Measurements from ENCODE around the gene ZACN.

Gene ZACN

DNA sequence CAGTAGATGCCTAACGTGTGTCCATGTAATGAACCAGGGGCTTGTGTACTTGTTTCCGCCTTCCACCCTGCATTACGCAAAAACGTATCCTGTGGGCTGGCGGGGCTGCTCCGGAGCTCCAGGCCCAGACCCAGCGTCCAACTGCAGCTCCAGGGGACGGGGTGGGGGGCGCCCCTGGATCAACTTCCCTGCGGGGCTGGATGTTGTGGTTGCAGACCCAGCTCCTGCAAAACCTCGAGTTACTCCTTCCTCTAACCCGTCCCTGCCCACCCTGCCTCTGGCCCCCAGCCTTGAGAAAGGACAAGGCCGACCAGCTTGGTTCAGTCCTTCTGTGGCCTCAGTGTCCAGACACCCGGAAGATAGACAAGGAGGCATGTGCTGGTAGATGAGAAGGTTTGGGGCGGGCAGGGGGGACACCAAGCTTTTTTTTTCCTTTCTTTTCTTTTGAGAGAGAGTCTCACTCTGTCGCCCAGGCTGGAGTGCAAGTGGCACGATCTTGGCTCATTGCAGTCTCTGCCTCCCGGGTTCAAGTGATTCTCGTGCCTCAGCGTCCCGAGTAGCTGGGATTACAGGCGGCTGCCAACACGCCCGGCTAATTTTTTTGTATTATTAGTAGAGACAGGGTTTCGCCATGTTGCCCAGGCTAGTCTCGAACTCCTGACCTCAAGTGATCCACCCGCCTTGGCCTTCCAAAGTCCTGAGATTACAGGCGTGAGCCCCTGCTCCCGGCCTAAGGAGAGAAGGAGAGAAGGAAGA lies 25.3 kb downstream of the ZACN start:
- no peak for DNase-seq

DNA sequence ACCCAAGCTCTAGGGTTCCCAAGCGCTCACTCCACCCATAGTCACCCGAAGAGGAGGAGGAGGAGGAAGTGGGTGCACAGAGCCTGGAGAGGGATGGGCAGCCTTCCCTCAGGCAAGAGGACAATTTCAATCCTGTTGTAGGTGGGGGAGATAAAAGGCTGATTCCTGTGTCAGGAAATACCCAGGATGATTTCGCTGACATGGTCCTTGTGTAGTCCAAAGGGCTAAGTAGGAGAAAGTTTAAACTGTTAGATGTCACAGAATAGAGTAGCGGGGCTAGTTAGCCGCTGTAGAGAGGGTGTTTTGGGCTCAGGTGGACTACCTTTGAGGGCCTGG lies 25.9 kb downstream of the ZACN start:
- no peak for DNase-seq

DNA sequence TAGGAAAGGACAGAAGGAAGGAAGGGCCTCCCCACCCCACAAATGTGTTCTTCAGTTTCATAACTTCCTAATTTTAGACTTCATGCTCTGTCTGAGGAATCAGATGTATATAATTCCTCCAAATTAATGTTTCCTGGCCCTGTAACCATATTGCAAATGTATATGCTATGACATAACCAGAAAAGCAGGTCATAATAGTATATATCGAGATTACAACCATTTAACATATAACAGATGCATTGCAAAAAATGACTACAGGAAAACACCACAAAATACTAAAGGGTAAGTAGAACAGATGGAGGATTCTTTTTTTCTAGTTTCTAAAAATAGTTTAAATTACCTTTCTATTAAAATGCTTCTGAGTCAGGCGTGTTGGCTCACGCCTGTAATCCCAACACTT lies 27.7 kb downstream of the ZACN start:
- DNase-seq, result peak; percentile 22

DNA sequence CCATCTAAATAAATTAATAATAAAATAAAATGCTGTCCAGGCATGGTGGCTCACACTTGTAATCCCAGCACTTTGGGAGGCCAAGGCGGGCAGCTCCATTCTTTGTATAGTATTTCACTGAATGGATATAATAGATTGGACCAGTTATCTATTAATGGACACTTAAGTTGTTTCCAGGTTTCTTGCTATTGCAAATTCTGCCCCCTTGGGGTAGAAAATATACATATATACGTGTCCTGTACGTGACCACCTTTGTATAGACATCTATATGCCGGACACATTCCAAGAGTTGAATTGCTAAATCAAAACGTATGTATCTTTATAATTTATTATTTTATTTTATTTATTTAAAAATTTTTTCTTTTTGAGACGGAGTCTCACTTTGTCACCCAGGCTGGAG lies 28.5 kb downstream of the ZACN start:
- no peak for DNase-seq

DNA sequence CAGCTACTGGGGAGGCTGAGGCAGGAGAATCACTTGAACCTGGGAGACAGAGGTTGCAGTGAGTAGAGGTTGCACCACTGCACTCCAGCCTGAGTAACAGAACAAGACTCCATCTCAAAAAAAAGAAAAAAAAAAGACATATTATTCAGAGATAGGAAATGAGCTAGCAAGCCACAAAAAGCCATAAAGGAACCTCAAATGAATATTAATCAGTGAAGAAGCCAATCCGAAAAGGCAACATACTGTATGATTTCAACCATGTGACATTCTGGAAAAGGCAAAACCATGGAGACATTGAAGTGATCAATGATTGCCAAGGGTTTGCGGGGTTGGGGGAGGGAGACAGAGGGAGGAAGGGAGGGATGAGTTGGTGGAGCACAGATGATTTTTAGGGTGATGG lies 33.0 kb downstream of the ZACN start:
- no peak for DNase-seq

DNA sequence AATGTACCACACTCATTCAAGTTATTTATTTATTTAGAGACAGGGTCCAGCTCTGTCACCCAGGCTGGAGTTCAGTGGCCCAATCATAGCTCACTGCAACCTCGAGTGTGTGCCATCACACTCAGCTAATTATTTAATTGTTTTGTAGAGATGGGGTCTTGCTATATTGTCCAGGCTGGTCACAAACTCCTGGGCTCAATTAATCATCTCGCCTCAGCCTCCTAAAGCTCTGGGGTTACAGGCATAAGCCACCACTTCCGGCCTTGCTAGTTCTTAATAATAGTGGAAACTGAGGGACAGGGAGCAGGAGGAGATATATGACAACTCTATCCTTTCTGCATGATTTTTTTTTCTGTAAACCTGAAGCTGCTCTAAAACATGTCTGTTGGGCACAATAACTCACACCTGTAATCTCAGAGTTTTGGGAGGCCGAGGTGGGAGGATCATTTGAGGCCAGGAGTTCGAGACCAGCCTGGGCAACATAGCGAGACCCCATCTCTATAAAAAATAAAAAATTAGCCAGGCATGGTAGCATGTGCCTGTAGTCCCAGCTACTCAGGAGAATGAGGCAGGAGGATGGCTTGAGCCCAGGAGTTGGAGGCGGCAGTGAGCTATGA lies 36.3 kb downstream of the ZACN start:
- no peak for DNase-seq

DNA sequence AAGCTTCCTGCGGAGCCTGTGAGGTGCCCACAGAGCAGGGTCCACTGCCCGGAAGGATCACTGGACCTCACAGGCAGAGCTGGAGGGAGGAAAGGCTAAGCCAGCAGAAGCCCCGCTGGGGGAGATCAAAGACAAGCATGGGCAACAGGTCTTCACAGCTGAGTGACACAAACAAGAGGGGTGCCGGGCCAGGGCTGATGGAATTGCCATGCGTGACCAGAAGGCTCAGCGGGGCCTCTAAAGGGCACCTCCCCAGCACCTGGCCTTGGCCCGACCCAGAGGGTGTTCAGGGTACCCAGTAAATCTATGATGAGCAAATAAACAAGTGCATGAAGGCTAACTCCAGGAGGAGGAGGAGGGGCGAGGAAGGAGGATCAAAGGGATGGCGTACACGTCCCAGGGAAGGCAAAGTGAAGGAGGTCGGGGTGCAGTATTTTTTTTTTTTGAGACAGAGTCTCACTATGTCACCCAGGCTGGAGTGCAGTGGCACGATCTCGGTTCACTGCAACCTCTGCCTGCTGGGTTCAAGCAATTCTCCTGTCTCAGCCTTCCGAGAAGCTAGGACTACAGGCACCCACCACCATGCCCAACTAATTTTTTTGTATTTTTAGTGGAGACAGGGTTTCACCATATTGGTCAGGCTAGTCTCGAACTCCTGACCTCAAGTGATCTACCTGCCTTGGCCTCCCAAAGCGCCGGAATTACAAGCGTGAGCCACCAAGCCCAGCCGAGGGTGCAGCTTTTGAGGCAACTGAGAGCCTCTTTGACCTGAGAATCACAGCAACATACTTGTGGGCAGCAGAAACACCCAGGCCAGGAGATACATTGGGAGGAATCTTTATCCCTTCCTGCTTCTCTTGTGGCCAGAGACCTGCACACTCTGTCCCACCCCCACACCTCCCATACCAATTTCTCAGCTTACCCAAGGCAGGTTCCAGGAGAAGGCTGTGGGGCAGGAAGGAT lies 40.7 kb downstream of the ZACN start:
- no peak for DNase-seq

DNA sequence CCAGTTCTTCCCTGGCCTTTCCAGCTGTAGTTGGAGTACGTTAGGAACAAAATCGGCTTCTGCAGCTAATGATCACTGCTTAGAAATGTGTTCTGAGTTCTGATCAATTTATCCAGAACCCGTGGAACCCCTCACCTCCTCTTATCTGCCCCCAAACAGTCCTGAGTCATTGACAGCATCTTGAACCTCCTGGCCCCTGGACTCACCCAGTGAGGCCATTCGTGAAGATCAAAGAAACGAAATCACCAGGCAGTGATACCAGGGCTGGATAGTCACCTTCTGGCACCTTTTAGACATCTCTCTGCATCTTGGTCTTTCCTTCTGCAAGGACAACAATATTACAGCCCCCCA lies 41.7 kb downstream of the ZACN start:
- no peak for DNase-seq

DNA sequence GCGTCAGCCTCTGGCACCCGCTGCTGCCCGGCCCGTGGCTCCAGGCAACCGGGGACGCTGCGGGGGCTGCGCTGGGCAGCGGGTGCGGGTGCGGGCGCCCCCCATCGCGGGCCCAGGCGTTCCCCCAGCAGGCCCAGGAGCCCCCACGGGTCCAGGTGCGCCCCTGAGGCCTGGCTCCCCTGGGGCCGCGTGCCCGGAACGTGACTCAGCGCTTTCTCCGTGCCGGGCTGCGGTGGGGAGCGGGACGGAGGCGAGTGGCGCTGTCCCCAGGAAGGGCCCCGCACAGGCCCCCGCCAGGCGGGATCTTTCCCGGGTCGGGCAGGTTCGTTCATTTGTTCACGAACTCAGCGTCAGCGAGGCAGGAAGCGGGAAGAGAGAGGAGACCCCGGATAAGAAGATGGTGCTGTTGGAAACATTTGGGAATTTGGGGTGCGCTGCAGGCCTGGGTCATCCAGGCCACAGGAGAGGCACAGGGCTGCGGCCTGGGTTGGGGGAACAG lies 43.0 kb downstream of the ZACN start:
- DNase-seq, result no peak

DNA sequence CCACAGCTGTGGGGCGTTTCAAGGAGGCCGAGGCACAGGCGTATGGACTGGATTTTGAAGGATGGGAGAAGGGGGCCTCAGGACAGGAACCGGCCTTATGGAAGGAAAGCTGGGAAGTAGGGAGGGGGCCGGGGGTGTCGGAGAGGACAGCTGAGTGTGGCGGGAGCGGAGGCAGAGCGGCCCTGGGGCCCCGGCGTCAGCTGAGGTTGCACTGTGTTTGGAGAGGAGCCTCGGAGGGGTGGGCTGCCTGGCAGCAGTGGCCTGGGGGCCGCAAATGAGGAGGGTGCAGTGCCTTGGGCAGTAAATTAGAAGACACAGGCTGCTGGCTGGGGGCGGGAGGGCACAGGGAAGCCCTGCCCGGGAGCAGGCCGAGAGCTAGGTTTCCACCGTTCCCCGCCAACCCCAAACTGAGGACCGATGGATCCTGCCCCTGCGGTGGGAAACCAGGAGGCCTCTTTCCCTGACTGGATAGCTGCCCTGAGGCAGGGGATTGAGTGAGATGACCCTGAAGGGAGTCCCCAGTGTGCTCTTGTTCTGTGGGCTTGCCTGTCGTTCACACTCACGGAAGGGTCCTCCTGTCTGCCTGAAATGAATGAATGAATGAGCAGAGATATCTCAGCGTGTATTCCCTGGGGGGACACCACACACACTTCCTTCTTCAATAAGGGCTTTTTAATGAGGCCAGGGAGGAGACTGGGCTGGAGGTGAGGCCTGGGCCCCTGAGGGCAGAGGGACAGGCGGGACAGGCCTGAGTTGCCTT lies 43.6 kb downstream of the ZACN start:
- no peak for DNase-seq

DNA sequence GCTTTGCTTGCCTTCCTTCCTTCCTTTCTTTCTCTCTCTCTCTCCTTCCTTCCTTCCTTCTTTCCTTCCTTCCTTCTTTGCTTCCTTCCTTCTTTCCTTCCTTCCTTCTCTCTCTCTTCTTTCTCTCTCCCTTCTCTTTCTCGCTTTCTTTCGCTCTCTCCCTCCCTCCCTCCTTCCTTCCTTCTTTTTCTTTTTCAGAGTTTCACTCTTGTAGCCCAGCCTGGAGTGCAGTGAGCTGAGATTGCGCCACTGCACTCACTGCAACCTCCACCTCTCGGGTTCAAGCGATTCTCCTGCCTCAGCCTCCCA lies 44.2 kb downstream of the ZACN start:
- no peak for DNase-seq

DNA sequence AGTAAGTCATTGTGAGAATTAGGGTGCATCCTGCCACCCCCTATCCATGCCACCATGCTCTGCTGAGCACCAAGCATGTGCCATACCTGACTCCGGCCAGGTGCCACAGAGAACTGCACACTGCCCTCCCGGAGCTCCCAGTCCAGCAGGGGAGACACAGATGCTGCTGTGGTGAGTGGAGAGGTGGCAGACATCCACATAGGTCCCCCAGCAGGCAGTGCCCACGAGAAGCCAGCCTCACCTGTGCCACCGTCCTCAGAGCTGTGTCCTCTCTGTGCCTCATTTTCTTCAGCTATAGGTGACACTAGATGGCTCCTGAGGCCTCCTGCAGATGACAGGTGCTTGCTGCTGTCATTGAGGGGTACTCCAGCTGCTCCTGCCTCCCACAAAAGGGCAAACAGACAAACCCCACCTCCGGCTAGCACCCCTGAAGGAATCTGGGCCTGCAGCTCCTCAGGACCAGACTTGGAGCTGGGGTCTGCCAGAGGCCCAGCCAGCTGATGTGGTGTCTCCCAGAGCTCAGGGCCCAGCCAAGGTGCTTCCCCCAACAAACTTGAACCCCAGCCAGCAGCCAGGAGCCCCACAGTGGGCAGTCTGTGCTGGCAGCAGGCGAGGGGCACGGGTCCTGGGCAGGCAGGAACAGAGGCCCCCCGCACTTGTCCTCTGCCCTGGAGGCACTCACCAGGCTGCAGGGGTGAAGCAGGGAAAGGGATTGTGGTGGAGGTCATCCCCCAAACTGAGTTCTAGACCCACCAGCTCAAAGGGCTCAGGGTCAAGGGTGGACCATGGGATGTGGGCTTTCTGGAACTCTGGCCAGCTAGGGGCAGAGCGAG lies 45.0 kb downstream of the ZACN start:
- no peak for DNase-seq

DNA sequence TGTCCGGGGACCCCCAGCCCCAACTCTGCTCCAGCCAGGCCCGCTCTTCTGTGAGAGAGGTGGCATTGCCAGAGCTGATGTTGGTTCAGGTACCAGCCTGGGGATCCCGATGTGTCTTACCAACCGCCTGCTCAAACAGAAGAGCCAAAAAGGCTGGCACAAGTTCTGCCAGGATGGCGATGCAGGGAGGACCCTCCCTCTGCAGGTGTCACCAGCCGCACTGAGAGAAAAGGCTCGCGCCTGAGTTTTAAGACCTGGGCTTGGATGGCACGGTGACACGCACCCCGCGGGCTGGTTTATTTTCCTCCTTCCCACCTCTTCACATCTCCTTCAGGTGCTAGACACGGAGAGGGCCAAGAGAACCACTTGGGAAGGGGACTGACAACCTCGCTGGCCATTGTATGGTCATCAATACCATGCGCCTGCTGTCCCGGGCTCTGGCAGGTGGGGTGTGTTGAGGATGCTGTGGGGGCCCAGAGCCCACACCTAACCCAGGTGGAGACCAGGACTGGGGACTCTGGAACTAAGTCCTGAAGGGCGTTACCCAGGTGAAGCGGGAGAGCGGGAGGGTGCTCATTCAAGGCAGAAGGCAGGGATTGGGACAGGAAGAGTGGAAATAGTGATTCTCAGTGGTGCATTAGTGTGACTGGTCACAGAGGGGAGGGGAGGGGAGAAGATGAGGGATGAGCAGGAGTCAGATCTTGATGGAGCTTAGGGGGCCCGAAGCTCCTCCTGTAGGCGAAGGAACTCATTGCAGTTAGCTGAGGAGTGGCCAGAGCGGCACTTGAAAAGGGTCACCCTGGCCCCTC lies 45.8 kb downstream of the ZACN start:
- DNase-seq, result no peak

DNA sequence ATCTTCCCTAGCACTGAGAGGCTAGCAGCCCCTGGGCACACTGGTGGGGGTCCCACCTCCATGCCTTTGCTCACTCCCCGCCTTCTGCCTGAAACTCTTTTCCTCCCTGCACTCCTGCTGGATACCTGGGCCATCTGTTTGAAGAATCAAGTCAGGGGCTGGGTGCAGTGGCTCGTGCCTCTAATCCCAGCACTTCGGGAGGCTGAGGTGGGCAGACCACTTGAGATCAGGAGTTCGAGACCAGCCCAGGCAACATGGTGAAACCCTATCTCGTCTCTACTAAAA lies 46.4 kb downstream of the ZACN start:
- DNase-seq, result no peak

DNA sequence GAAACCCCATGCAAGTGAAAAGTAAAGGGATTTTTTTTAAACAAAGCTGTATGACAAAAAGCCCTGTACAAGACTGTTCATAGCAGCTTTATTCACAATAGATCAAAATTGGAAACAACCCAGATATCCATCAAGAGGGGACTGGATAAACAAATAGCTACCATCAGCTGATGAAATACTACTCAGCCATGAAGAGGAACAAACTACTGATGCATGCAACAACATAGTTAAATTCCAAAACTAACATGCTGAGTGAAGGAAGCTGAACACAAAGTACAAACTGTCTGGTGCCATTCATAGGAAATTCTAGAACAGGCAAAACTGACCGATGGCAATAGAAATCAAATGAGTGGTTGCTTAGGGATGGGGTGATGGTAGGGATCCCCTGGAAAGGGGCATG lies 46.9 kb downstream of the ZACN start:
- no peak for DNase-seq

DNA sequence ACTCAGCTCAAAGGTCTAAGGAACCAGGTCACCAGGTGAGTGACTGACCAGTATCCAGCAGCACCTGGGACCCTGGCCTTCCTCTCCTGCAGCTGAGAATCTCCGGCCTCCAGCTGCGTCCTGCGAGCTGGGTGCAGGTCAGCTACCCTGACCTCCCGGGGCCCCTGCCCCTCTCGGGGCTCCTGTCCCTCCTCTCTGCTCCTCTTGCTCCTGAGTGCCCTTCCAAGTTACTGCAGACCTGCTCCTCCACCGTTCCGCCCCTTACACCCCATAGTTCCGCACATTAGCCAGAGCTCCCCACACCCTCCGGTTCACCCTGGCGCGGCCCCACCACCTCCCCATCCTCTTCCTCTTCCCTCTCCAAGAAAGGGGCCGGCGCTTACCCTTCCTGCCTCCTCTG lies 51.5 kb downstream of the ZACN start:
- DNase-seq, result no peak

DNA sequence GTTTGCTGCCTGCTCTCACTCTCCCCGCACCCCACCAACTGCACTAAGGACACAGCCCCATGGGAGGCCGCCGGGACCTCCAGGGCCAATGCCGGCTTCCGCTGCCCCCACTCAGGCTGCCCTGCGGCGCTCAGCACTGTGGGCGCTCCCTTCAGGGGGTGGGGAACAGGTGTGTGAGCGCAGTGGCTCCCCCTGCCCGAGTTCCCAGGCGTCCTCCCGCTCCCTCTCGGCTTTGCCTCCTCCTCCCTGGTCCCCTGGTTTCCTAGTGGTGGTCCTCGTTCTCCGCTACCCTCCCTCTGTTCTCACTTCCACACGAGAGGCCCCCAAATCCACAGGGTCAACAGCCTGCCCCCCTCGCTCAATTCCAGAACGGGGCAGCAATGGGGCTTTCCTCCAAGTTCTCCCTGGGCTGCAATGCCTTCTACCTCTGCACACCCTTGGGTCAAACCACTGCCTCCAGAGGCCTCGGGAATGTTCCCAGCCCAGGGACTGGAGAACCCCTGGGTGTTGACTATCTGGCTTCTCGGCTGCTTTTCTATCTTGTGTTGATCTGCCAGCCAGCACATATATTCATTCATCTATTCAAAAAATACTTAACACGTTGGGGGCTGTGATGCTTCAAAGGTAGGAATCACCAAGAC lies 52.2 kb downstream of the ZACN start:
- no peak for DNase-seq

DNA sequence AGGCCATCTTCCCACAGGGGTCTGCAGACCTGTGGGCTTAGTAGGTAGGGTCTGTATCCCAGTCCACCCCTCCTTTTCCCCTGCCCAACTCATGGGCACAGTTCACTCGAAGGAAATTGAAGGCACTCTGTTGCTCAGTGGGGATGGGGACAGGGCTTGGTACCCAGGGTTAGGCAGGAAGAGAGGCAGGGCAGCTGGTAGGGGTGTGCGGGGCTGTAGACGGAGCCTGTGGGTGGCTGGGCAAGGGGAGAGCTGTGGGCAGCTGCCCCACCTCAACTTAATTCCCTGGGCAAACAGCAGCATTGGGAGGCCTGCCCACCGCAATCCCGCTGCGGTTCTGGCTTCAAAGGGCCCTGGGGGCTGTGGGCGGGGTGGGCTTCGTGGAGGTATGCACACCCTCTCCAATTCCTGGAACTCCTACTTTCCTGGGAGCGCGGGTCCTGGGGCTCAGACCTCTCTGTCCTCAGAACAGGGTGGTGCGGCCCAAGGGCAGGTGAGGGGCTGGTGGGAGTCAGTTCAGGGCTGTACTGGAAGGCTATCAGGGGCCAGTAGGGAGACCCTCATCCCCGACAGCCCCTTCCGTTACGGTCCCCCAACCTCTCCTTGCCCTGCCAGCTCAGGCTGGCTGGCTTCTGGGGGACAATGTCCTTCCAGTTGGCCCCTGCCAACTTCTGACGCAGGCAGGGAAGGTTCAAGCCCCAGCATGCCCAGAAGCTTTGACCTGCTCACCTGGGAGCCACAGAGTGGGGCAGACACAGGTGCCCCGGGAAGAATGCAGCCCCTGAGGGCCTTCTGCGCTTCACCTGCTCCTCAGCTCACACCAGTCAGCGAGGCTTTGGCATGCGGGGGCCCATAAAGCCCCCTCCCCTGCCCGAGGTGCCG lies 53.0 kb downstream of the ZACN start:
- no peak for DNase-seq
